ENCODE results near the gene FAM13C.

Gene FAM13C

GRCh38 chr10:59311025-59311424 lies 51.3 kb downstream of the FAM13C start:
- no peak for ATAC-seq
- no peak for TF ChIP-seq RARB (CRISPR knock-in tag; IDR thresholded peaks at IDR 0.05)
- no peak for TF ChIP-seq TCF4 (CRISPR knock-in tag; IDR thresholded peaks at IDR 0.05; ENCODE audit: borderline replicate concordance)
- no peak for TF ChIP-seq ARNTL (CRISPR knock-in tag; IDR thresholded peaks at IDR 0.05; ENCODE audit: borderline replicate concordance, low read depth)
- no peak for TF ChIP-seq TOX (CRISPR knock-in tag; IDR thresholded peaks at IDR 0.05; ENCODE audit: borderline replicate concordance)
- TF ChIP-seq CSRNP3 (CRISPR knock-in tag; IDR thresholded peaks at IDR 0.05): no peak
- no peak for TF ChIP-seq PPARA (CRISPR knock-in tag; IDR thresholded peaks at IDR 0.05; ENCODE audit: borderline replicate concordance)
- TF ChIP-seq OSR1 (CRISPR knock-in tag; IDR thresholded peaks at IDR 0.05): no peak
- no peak for TF ChIP-seq ZFP30 (CRISPR knock-in tag; IDR thresholded peaks at IDR 0.05)
- TF ChIP-seq ISL1 (CRISPR knock-in tag; IDR thresholded peaks at IDR 0.05): no peak
- TF ChIP-seq BACH2 (CRISPR knock-in tag; IDR thresholded peaks at IDR 0.05; ENCODE audit: borderline replicate concordance): no peak

GRCh38 chr10:59310324-59310914 lies 51.9 kb downstream of the FAM13C start:
- no peak for ATAC-seq
- TF ChIP-seq SNAI2 (CRISPR knock-in tag; IDR thresholded peaks at IDR 0.05): no peak
- no peak for TF ChIP-seq ZNF70 (CRISPR knock-in tag; IDR thresholded peaks at IDR 0.05)
- no peak for TF ChIP-seq ZFP3 (CRISPR knock-in tag; IDR thresholded peaks at IDR 0.05)
- TF ChIP-seq ISL1 (CRISPR knock-in tag; IDR thresholded peaks at IDR 0.05): no peak
- TF ChIP-seq PATZ1 (CRISPR knock-in tag; IDR thresholded peaks at IDR 0.05; ENCODE audit: borderline replicate concordance): no peak
- no peak for TF ChIP-seq BACH2 (CRISPR knock-in tag; IDR thresholded peaks at IDR 0.05; ENCODE audit: borderline replicate concordance)
- TF ChIP-seq ZC3H10 (CRISPR knock-in tag; IDR thresholded peaks at IDR 0.05): no peak
- no peak for TF ChIP-seq CREB5 (CRISPR knock-in tag; IDR thresholded peaks at IDR 0.05; ENCODE audit: low read depth)
- TF ChIP-seq ZNF8 (CRISPR knock-in tag; IDR thresholded peaks at IDR 0.05): no peak
- TF ChIP-seq CSDC2 (CRISPR knock-in tag; IDR thresholded peaks at IDR 0.05): no peak
- TF ChIP-seq CSRNP3 (CRISPR knock-in tag; IDR thresholded peaks at IDR 0.05): no peak
- TF ChIP-seq OSR1 (CRISPR knock-in tag; IDR thresholded peaks at IDR 0.05): no peak
- no peak for TF ChIP-seq ZNF565 (CRISPR knock-in tag; conservative IDR thresholded peaks at IDR 0.05; ENCODE audit: low read depth)
- TF ChIP-seq ESRRG (CRISPR knock-in tag; IDR thresholded peaks at IDR 0.05): no peak
- TF ChIP-seq TCF4 (CRISPR knock-in tag; IDR thresholded peaks at IDR 0.05; ENCODE audit: borderline replicate concordance): no peak
- no peak for TF ChIP-seq RARB (CRISPR knock-in tag; IDR thresholded peaks at IDR 0.05)
- no peak for TF ChIP-seq TOX (CRISPR knock-in tag; IDR thresholded peaks at IDR 0.05; ENCODE audit: borderline replicate concordance)

- no peak for ATAC-seq
- TF ChIP-seq ZFP30 (CRISPR knock-in tag; IDR thresholded peaks at IDR 0.05) (no peak), PATZ1 (CRISPR knock-in tag; IDR thresholded peaks at IDR 0.05; ENCODE audit: borderline replicate concordance) (no peak), ZNF8 (CRISPR knock-in tag; IDR thresholded peaks at IDR 0.05) (no peak), RARB (CRISPR knock-in tag; IDR thresholded peaks at IDR 0.05) (no peak), PPARA (CRISPR knock-in tag; IDR thresholded peaks at IDR 0.05; ENCODE audit: borderline replicate concordance) (no peak), BACH2 (CRISPR knock-in tag; IDR thresholded peaks at IDR 0.05; ENCODE audit: borderline replicate concordance) (no peak), ZC3H10 (CRISPR knock-in tag; IDR thresholded peaks at IDR 0.05) (no peak), TOX (CRISPR knock-in tag; IDR thresholded peaks at IDR 0.05; ENCODE audit: borderline replicate concordance) (no peak), TCF4 (CRISPR knock-in tag; IDR thresholded peaks at IDR 0.05; ENCODE audit: borderline replicate concordance) (no peak), CSRNP3 (CRISPR knock-in tag; IDR thresholded peaks at IDR 0.05) (no peak)
Observed at GRCh38 chr10:59304521-59305097, 57.7 kb downstream of the FAM13C start.
